MG63 (cell line): ENCODE measurements around the gene SINHCAF. TPM values are rescaled to one million over a fixed set of nuclear protein-coding genes. Genes with fewer than 3 reads are reported as not detected.
"Not testable (repeated sequence)": the region's sequence is repeated elsewhere in the genome, so short reads cannot be mapped to it uniquely, and the experiment has no call there.

Experiments used
- DNase-seq: peaks from one replicate; pipeline ENCODE4 v3.0.0-alpha.2; 2020
- H3K27me3 ChIP-seq: fragments of 250-450 bp; sonication (Bioruptor Pico); 2 replicates; pipeline ENCODE4 v1.5.1; 2020; ENCODE audit warnings: mild to moderate bottlenecking, moderate library complexity
- H3K36me3 ChIP-seq: fragments of 250-450 bp; sonication (Bioruptor Pico); 2 replicates; pipeline ENCODE4 v1.5.1; 2020; ENCODE audit warnings: mild to moderate bottlenecking, moderate library complexity
- H3K4me3 ChIP-seq: fragments of 250-450 bp; sonication (Bioruptor Pico); 2 replicates; pipeline ENCODE4 v1.5.1; 2020; ENCODE audit warnings: mild to moderate bottlenecking, moderate library complexity
- H3K9me3 ChIP-seq: fragments of 250-450 bp; sonication (Bioruptor Pico); 2 replicates; pipeline ENCODE4 v1.5.1; 2020; ENCODE audit warnings: mild to moderate bottlenecking, moderate library complexity
- total RNA-seq: library from RNA; depleted of rRNA; stranded (reverse); fragments of >200 nt; shearing (Covaris generic); gene quantifications from 2 replicates; pipeline ENCODE4 v1.2.3, GENCODE V29; 2014; ENCODE audit warnings: low replicate concordance

The SINHCAF gene
- total RNA-seq, 1 experiment from 2014 or later: 67.6 TPM

DNA sequence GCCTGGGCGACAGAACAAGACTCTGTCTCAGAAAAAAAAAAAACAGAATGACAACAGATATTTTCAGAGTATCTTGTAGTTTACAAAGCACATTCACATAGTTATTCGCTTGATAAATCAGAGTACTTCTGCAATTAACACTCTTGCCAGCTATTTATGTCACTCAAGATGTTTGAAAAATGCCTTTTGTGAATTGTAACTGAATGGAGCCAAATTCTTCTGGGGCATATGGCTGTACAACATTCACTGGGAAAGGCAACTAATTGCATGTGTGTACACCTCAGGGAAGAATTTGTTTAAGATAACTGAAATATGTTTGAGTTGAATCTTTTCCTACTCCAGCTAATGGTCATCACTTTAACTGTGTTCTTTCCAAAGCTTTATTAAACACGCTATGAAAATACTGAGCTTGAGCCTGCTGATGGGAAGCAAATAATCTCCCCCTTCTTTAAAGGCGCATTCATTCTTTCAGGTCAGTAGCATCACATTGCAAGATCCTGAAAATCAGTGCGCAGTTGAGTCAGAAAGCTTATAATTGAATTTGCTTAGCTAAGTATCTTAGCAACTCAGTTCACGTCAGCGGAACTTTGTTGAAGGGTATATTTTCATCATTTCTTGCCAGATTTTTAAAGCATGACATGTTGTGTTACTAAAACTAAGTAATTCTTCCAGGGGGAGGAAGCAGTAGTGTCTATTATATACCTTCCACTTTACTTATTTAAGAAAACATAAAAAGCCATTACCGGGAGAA lies 66.6 kb downstream of the SINHCAF start:
- H3K4me3 ChIP-seq: no peak overlapping the region

DNA sequence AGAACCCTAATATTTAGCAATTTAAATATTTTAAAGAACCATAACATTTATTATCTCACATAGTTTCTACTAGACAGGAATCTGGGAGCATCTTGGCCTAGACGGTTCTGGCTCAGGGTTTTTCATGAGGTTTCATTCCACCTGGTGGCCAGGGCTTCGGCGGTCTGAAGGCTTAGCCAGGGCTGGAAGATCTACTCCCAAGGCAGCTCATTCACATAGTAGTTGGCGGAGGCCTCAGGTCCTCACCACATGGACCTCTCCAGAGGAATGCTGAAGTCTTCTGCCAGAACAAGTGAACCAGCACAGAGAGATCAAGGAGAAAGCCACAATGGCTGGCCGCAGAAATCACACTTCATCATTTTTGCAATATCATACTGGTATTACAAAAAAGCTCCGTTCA lies 68.2 kb downstream of the SINHCAF start:
- Histone ChIP-seq H3K27me3 (peaks cover 3% of the 10 kb centered on the region; the same call in 1 of the 2 replicates), H3K9me3 (no peaks in the 10 kb centered on the region), H3K36me3 (no peaks in the 10 kb centered on the region), H3K4me3 (no peak overlapping the region)
- no peak for DNase-seq

More for the DNA sequence above, 66.6 kb downstream of the SINHCAF start:
- Histone ChIP-seq H3K9me3 (no peaks in the 10 kb centered on the region), H3K36me3 (no peaks in the 10 kb centered on the region), H3K27me3 (peaks cover 3% of the 10 kb centered on the region; the same call in 1 of the 2 replicates)
- no peak for DNase-seq

DNA sequence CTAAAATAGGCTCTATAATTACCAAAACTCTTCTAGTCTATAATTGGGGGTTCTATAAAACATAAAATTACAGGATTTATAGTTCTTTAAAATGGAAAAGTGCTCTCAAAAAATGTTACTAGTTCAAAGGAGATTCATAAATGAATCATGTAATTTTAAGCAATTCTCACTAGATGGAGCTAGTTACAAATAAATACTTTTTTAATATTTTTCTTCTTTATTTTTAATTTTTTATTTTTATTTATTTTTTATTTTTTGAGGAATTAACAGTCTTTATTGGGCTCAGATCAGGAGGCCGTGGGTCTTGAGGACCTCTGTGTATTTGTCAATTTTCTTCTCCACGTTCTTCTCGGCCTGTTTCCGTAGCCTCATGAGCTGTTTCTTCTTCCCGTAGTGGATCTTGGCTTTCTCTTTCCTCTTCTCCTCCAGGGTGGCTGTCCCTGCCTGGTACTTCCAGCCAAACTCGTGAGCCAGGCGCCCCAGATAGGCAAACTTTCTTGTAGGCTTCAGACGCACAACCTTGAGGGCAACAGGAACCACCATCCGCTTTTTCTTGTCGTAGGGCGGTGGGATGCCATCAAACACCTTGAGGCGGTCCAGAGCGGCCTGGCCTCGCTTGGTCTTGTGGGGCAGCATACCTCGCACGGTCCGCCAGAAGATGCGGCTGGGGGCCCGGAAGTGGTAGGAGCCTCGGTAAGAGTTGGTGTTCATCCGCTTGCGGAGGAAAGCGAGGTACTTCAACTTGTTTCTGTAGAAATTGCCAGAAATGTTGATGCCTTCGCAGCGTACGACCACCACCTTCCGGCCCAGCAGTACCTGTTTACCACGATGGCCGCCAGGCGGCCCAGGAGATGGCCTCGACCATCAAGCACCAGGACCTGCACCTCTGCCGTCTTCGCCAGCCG lies 74.0 kb downstream of the SINHCAF start:
- not testable (repeated sequence) for H3K9me3 ChIP-seq, H3K27me3 ChIP-seq, H3K4me3 ChIP-seq, H3K36me3 ChIP-seq, DNase-seq

DNA sequence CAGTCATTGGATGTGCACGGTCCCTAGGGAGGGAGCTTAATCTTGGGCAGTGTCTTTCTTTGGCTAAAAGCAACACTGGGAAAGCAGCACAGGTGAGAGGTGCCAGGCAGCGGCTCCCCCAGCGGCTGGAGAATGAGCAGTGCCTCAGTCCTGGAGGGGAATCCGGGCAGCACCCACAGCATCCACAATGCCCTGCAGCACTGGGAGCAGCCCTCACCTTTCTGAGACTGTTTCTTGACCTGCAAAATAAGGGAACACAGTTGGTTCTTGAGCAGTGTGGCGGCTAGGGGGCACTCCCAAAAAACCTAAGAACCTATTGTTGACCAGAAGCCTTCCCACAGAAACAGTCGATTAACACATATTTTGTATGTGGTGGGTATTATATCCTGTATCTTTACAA lies 75.8 kb downstream of the SINHCAF start:
- no peaks in the 10 kb centered on the region for H3K27me3 ChIP-seq

DNA sequence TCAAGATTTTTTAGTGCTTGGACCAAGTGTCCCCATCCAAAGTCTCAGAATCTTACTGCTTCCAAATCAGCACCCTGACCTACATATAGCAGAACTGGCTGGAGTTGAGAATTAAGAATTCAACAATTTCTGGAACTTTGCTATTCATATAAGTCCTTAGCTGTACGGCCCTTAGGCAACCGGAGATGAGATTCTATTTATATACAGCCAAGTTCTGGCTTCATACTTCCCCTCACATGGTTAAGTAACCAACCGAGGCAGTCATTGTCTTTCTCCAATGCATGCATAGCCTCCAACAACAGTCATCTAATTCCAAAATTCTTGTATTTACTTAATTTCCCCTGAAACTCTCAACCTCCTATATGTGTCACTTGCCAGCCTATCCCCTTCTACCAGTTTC lies 76.6 kb downstream of the SINHCAF start:
- Histone ChIP-seq H3K27me3 (no peaks in the 10 kb centered on the region), H3K4me3 (no peak overlapping the region), H3K36me3 (no peaks in the 10 kb centered on the region), H3K9me3 (no peaks in the 10 kb centered on the region)
- no peak for DNase-seq

More for the DNA sequence above, 75.8 kb downstream of the SINHCAF start:
- no peak for DNase-seq
- H3K9me3 ChIP-seq: no peaks in the 10 kb centered on the region
- no peak overlapping the region for H3K4me3 ChIP-seq
- H3K36me3 ChIP-seq: no peaks in the 10 kb centered on the region

DNA sequence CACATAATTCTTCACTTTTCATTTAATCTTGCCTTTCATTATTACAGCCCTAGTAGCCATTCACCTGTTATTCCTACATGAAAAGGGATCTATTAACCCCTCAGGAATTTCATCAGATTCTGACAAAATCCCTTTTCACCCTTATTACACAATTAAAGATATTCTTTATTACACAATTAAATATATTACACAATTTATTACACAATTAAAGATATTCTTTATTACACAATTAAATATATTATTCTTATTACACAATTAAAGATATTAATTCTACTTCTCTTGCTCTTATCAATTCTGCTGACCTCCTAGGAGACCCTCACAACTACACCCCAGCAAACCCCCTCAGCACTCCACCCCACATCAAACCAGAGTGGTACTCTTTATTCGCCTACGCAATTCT lies 77.1 kb downstream of the SINHCAF start:
- DNase-seq: no peak
- Histone ChIP-seq H3K9me3 (no peaks in the 10 kb centered on the region), H3K36me3 (no peaks in the 10 kb centered on the region), H3K4me3 (no peak overlapping the region), H3K27me3 (no peaks in the 10 kb centered on the region)

DNA sequence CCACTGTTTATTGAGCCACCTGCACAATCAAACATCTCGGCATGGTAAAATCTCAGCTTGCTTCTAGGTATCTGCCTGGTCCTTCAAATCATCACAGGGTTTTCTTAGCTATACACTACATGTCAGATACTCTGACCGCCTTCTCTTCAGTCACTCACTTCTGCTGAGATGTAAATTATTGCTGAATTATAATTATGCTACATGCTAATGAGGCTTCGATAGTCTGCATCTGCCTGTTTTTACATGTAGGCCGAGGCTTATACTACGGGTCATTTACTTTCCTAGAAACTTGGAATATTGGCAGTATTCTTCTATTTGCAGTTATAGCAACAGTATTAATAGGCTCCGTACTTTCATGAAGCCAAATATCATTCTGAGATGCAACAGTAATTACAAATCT lies 77.6 kb downstream of the SINHCAF start:
- no peaks in the 10 kb centered on the region for H3K27me3 ChIP-seq

DNA sequence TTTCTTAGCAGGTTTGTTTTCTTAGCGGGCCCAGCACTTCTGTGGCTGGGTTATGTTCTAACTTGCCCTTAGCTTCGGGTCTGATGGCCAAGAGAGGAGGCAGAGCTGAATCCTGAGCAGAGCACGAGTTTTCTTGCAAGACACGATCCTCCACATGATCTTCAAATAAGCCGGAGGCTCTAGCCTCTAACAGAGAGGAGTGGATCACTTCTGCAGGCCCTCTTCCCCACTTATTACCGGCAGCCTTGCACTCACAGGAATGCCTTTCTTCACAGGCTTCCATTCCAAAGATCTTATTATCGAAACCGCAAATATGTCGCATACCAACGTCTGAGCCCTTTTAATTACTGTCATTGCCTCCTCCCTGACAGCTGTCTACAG lies 79.5 kb downstream of the SINHCAF start:
- no peaks in the 10 kb centered on the region for H3K9me3 ChIP-seq
- H3K27me3 ChIP-seq: no peaks in the 10 kb centered on the region
- DNase-seq: no peak
- no peak overlapping the region; the same call in 1 of the 2 replicates for H3K4me3 ChIP-seq
- H3K36me3 ChIP-seq: no peaks in the 10 kb centered on the region

More for the DNA sequence above, 77.6 kb downstream of the SINHCAF start:
- Histone ChIP-seq H3K4me3 (no peak overlapping the region), H3K36me3 (no peaks in the 10 kb centered on the region), H3K9me3 (no peaks in the 10 kb centered on the region)
- DNase-seq: no peak

DNA sequence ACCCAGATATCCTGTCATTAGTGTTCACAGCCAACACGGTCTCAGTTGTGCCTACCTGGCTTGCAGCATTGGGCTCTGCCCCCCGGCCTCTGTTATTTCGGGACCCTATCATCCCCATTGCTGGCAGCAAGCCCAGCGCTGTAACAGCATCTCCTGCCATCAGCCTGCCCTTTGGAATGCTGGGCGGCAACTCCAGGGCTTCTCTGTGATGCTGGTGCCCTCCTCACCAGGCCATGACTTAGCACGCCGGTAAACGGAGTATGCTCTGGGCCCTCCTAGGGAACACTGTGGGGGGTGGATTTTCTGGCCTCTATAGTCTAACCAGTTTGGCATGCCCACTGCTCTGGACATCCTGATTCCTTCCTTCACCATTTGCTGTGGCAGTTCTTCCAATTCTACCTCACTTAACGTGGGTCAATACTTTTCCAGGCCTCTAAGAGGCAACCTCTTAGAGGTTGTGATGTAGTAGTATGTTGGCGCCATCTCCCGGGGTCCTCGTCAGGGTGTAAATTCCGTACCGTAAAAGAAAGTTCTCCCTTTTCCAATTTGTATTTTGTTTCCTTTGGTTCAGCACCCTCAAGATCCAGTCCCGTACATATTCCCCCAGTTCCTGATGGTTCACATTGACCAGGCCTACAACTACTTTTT lies 80.0 kb downstream of the SINHCAF start:
- H3K9me3 ChIP-seq: no peaks in the 10 kb centered on the region
- DNase-seq: no peak
- no peaks in the 10 kb centered on the region for H3K27me3 ChIP-seq
- no peak overlapping the region; the same call in 1 of the 2 replicates for H3K4me3 ChIP-seq
- no peaks in the 10 kb centered on the region for H3K36me3 ChIP-seq

DNA sequence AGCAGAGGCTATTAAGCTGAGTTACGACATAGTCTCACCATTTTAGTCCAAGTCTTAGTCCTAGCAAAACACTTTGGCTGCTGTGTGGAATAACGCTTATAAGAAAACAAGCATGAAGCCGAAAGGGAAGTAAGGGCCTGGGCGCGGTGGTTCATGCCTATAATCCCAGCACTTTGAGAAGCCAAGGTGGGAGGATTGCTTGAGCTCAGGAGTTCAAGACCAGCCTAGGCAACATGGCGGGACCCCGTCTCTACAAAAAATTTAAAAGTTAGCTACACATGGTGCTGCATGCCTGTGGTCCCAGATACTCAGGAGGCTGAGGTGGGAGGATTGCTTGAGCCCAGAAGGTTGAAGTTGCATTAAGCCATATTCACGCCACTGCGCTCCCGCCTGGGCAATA lies 83.5 kb downstream of the SINHCAF start:
- H3K36me3 ChIP-seq, H3K27me3 ChIP-seq, H3K4me3 ChIP-seq, DNase-seq, H3K9me3 ChIP-seq: not testable (repeated sequence)

DNA sequence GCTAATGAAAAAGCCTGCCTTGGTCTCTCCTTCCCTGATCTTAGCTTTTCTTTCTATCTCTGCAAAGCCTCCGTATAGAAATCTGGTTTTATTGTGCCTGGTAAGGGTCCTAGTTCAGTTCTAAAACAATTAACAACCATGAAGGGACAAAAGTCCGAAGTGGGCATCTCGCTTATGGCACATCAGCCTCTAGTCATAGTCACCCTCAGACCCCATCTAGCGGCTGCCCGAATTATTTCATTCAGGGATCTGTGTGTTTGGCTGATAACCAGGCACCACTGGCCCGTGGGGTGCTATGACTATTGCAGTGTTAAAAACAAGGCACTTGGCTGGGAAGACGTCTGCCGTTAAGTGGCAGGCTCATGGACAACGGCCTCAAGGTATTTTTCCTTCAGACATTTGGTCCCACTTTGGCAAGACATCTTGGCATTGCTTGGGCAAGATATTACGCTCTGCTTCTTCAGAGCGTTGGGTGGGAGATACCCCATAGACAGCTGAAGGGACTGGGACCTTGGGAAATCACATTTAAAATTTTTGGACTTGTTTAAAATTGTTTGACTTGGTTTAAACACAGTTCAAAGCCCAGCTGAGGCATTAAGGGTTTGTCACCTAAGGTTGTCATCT lies 87.1 kb downstream of the SINHCAF start:
- H3K9me3 ChIP-seq: no peaks in the 10 kb centered on the region
- no peak overlapping the region for H3K4me3 ChIP-seq
- no peaks in the 10 kb centered on the region for H3K36me3 ChIP-seq
- peak; percentile 81 for DNase-seq
- peaks cover 9% of the 10 kb centered on the region for H3K27me3 ChIP-seq

DNA sequence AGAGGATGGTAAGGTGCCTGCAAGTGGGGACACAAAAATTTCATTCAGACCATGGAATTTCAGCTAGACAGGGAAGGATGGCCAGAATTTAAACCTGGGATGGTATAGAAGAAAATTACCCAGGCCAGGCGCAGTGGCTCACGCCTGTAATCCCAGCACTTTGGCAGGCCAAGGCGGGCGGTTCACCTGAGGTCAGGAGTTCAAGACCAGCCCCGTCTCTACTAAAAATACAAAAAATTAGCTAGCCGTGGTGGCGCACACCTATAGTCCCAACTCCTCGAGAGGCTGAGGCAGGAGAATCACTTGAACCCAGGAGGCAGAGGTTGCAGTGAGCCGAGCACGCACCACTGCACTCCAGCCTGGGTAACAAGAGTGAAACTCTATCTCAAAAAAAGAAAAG lies 87.6 kb downstream of the SINHCAF start:
- not testable (repeated sequence) for DNase-seq, H3K27me3 ChIP-seq, H3K9me3 ChIP-seq, H3K36me3 ChIP-seq, H3K4me3 ChIP-seq

DNA sequence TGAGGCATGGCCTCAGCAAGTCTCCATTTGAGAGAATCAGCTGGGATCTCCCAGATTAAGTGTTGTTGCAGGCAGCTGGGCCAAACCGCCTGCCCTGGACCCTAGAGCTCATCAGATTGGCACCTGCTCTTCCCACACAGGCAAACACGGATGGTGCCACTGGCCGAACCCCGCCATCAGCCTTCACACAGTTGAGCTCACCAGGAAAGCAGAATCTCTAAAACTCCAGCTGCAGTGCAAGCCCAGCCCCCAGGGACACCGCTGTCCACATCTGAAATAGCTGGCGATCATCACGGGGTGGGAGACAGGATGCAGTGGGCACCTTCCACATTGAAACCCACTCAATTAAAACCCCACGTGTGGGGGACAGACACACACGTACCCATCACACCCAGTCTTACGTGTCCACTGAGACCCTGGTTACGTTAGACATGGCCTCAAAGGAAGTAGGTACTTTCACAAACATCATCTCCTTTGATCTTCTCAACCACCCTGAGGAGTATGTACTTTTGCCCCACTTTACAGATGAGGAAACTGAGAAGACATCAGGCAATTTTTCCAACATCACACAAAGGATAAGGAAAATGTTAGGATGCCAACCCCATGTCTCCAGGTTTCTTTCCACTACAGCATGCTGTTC lies 88.8 kb downstream of the SINHCAF start:
- Histone ChIP-seq H3K36me3 (no peaks in the 10 kb centered on the region), H3K9me3 (no peaks in the 10 kb centered on the region), H3K4me3 (no peak overlapping the region), H3K27me3 (peaks cover 12% of the 10 kb centered on the region)
- DNase-seq: no peak

DNA sequence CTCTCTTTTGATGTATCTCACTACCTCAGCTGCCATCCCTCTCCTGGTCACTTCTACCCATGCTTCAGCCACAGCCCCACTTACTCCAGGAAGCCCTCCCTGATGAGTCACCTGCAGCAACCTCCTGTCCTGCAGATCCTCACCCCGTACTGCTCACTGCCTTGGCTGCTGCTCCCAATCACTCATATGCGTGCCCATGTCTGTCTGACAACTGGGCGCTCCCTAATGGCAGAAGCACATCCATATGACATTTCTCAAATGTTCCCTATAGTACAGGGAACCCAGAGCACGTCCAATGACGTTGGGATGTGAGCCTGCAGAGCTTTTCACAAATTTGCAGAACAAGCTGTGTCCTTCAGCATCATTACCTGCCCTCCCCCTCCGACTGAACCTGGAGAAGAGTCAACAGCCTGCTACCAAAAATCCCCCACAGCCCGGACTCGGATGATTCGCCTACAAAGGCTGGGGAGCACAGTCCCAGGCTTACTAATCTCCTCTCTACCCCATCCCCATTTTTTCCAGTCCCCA lies 90.0 kb downstream of the SINHCAF start:
- no peak for DNase-seq
- Histone ChIP-seq H3K27me3 (peaks cover 12% of the 10 kb centered on the region), H3K36me3 (no peaks in the 10 kb centered on the region), H3K9me3 (no peaks in the 10 kb centered on the region), H3K4me3 (no peak overlapping the region)

DNA sequence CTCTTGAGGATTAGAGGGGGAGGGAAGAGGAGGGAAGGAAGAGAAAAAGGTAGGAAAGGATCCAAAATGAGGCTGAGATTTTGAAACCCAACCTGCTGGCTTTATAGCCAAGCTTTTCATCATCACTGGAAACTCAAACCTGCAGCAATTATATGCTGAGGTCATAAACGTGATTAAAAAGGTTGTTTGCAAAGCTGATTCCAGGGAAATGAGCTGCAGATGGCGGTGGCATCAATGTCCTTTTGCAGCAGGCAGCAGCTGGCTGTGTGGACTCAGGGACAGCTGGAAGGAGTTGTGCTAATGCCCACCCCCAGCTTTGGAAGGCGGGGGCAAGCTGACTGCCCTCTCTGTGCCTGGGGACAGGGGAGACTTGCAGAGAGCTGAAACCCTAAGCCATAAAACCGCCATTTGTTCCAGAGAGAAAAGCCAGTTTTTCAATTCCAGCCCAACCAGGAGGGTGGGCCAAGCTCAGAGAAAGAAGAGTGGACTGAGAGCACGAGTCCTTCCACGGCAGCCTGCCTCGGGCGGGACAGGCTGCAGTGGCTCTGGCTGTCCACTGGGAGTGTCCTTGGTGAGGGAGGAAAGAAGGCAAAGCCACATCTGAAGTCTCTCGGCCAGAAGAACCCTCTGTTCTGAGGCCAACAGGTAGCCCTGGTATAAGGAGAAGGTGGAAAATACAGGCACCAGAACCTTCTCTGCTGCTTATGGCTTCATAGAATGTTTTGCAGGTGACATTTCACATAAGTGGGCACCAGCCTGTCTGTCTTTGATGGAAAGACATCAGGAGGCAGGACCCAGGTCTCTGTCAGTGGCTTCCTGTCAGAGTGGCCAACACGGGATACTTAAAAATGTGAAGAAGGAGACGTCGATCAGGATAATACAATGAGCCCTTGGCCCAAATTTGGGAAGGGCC lies 90.7 kb downstream of the SINHCAF start:
- DNase-seq: peak; percentile 41
- H3K36me3 ChIP-seq: no peaks in the 10 kb centered on the region
- peaks cover 9% of the 10 kb centered on the region for H3K27me3 ChIP-seq
- no peaks in the 10 kb centered on the region for H3K9me3 ChIP-seq
- H3K4me3 ChIP-seq: no peak overlapping the region
